GM18951 (cell line): Measurements from ENCODE around the gene NKIRAS2.

Experiments
- POLR2A ChIP-seq: IDR thresholded peaks from 4 replicates; pipeline ENCODE4 v1.6.1; 2011; ENCODE audit warnings: mild to moderate bottlenecking; ENCODE audit not compliant: insufficient read length, insufficient read depth; ENCODE audit errors: extremely low read depth
- in situ Hi-C: fragments of 300-500 bp; cut with MboI; formaldehyde crosslinking; loops from one replicate; pipeline ENCODE4 v1.12.0; 2022; ENCODE audit warnings: low sequenced_read_pairs, mixed read lengths, inconsistent platforms; ENCODE audit not compliant: unreplicated experiment

NKIRAS2 gene

DNA sequence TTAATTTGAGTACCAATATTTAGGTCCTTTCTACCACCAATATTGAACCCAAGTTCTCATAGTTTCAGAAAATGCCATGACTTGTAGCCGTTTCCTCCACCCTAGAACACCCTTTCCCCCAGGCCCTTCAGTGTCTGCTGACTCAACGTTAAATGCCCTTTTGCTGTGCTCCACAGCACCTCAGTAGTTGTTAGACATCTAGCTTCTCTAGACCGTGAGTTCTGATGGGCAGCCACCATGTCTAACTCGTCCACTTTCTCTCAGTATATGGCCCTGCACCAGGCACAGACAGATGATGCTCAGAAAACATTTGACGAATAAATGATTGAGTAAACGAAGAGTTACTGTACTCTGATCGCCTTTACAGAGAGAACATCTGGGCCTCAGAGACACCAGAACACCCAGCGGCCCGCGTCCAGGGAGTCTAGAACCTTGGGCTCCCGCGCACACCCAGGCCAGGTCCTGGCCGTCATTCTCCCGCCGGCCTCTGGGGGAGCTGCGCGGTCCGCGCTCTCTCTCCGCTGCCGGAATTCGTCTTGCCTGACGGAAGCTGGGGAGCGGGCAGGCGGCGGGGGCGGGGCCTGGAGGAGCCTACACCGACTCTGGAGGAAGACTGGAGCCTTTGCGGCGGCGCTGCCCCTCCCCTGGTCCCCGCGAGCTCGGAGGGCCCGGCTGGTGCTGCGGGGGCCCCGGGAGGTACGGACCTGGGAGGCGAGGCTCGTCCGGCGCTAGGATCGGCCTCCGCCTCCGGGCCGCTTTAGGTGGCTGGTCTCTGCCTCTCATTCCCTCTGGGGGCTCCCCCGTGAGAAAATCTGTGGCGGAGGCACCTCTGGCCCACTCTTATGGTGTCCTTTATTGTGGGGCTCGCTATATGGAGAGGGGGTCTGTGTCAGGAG lies at the start of gene NKIRAS2:
NKIRAS2 (plus strand) TSS at position 582 of the 896 bp plus-strand sequence. CDS start 1,488 bp downstream, outside the sequence.
- in situ Hi-C loops: loop anchor here (10.0 kb wide), 1 partner anchor 95 kb away; the partner anchor contains the start of gene DHX58

DNA sequence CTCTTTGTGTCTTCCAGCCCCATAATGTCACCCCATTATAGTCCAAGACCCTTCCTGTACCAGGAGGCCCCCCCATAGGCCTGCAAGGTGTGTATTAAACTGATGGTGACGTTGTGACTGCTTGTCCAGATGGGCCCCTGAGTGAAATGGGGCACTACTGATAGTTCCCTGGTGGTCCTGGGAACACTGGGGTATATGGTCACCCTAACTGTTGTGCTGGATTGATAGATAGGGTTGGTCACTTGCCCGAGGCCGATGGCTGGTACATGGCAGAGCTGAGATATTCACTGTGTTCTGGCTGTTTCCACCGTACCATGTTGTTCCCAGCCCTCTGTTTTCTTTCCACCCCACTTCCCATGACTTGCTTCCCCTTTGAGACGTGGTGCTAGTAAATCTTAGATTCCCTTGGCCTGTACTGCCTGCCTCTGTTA lies 49.0 kb upstream of the NKIRAS2 start:
- TF ChIP-seq POLR2A: no peak
- in situ Hi-C loops: no loop called here

More for the DNA sequence above, at the start of gene NKIRAS2:
- TF ChIP-seq POLR2A: peak; percentile 92

DNA sequence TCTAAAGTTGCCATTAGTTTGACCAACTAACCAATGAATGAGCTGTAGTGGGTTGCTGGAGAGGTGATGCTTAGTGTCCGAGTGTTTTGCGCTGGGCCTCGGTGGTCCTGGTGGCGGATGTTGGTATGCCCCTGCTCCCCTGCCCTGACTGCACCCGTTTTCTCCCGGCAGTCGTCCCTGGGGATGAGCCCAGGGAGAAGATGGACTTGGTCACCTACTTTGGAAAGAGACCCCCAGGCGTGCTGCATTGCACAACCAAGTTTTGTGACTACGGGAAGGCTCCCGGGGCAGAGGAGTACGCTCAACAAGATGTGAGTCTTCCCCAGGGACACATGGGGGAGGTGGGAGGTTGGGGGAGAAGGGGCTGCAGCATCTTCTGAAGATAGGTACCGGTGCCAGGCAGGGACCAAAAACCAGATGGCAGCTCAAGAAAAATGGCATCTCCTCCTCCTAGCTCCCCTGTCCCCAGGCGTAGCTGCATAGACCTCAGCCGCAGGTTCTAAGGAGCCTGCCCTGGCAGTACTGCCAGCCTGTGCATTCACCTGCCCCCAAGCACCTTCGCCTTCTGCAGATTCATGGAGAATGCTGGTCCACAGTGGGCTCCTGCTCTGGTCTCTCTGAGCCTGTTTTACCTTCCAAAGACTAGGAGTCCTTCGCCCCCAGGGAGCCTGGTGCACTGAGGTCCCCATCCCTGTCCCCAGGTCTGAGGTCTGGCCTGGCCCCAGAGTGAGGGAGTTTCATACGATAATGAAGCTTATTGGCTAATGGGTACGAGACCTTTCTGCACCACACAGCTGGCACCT lies 48.0 kb upstream of the NKIRAS2 start:
- in situ Hi-C loops: no loop called here
- TF ChIP-seq POLR2A: no peak

DNA sequence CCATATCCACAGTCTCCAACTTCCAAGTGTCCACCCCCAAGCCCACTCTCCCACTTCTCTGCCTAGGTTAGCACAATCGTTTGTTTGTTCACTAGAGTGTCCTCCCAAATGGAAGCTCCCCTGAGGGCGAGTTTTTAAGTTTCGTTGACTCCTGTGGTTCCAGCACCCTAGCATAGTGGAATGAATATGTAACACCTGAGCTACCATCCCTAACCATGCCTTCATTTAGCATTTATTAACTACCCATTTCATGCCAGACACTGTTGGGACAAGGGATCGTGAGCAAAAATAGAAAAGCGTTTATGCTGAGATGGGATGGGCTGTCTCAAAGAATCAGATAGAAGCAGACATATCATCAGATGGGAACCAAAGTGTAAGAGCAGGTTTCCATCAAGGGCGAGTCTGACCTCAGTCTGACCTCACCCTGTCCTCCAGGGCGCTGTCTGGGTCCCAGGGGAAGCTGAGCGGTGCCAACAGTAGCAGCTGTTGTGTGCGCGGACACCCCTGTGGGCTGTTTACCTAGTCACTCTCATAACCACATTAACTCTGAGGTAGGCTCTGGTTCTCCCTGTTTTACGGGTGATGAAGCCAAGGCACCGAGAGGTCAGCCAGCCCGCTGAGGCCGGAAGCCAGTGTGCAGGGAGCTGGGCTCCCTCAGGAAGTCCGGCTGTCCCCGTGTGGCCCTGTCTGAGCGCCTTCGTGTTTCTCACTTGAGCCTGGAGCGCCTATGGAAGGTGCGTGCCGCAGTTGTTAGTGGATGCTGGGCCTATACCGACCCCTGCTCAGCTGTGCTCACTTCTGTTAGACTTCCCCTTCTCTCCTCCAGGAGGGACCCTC lies 47.1 kb upstream of the NKIRAS2 start:
- in situ Hi-C loops: no loop called here
- no peak for TF ChIP-seq POLR2A

DNA sequence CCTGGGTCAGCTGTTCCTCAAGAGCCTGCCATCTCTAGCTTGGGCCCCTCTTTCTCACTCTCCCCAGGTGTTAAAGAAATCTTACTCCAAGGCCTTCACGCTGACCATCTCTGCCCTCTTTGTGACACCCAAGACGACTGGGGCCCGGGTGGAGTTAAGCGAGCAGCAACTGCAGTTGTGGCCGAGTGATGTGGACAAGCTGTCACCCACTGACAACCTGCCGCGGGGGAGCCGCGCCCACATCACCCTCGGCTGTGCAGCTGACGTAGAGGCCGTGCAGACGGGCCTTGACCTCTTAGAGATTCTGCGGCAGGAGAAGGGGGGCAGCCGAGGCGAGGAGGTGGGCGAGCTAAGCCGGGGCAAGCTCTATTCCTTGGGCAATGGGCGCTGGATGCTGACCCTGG lies 46.5 kb upstream of the NKIRAS2 start:
- TF ChIP-seq POLR2A: no peak
- in situ Hi-C loops: no loop called here

DNA sequence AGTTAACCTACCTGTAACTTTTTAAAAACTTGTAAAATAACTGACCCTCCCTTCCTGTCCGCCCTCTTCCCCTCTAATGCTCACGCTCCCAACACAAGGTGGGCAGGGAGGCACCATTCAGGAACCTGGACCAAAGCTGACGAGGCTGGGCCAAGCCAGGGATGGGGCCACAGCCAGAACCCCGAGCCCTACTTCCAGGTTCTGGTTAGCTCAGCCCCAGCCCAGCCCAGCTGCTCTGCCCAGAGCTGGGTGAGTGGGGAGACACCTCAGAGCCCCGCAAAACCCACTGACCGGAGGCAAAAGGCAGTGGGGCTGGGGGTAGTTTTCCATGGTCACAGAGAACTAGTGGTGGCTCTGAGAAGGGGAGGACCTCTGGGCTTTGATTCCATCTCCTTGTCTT lies 45.9 kb upstream of the NKIRAS2 start:
- in situ Hi-C loops: no loop called here
- TF ChIP-seq POLR2A: no peak

DNA sequence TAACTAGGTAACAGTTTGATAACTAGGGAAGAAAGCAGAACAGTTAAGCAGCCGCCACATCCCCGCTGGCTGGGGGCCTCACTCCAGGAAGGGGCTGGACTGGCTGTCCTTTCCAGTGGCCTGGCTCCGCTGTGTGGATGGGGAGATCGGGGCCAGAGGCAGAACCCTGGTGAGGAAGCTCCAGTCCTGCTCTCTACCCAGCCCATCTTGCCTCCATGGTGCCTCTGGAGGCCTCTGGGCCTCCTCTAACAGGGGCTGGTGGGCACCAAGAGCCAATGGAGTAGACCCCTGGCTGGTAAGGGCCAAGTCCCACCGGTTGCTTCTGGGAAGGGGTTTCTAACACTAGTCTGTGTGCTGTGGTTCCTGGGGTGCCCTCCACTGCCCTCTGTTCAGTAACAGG lies 45.2 kb upstream of the NKIRAS2 start:
- no peak for TF ChIP-seq POLR2A
- in situ Hi-C loops: no loop called here

DNA sequence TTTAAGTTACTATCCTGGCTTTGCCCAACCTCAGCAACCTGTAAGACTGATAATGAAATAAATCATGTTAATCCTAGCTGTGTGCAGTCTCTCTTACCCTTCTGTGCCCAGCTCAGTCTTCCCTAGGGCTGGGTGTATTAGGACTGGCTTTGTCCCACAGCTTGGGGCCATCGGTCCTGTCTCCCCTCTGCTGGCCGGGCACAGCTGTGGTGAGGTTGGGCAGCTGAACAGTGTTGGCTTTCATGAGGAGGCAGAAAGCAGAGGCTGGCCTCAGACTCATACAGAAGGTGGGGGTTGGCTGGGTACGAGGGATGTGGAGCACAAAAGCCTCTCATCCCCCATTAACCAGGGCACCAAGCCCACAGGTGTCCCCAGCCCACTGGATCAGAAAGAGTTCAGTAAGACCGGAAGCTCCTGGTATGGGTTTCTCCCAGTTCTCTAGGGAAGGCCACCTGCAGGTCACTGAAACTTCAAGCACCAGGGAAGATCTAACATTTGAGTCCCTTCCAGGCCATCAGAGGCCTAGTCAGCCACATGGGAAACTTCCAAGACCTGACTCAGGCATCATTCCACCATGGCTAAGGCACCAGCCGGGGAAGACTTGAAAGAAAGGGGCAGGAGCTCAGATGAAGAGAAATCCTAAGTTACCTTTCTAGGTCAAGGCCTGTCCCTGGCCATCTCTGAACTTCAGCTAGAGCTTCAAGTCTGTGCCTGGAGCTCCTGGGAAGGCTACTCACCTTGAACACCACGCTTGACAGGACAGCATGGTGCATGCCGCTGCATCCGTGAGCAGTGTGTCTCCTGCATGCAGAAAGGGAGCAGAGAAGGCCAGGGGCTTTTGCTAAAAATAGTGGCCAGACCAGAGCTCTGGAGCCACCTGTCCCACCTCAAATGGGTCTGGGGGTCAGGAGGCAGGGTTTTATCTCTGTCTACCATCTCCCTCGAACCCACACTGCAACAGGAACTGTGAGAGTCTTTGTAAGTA lies 44.5 kb upstream of the NKIRAS2 start:
- in situ Hi-C loops: no loop called here
- no peak for TF ChIP-seq POLR2A

DNA sequence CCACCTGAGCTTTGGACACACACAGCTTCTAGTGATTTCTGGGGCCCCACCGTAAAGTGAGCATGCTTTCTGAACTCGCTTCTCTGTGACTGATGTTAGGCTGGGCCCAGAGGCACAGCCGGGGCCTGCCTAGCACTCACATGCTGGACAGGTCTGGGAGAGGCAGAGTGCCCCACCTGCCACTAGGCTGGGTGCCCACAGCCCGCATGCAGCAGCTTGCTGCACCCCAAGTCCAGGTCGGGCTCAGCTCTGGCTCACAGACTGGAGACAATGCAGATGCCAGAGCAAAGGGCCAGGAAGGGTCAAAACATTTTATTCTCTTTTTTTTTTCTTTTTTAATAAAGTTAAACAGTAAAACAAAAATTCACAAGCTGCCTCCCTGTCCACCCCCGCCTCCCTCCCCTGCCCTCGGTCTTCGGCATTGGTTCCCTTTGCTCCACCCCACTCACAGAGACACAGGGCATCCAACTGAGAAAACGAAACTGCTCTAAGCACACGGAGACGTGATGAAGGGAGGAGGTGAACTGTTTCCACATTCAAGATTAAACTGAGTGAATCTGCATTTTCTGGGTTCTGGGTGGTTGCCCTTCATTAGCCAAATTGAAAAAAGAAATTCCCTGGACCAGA lies 43.6 kb upstream of the NKIRAS2 start:
- in situ Hi-C loops: no loop called here
- TF ChIP-seq POLR2A: no peak

DNA sequence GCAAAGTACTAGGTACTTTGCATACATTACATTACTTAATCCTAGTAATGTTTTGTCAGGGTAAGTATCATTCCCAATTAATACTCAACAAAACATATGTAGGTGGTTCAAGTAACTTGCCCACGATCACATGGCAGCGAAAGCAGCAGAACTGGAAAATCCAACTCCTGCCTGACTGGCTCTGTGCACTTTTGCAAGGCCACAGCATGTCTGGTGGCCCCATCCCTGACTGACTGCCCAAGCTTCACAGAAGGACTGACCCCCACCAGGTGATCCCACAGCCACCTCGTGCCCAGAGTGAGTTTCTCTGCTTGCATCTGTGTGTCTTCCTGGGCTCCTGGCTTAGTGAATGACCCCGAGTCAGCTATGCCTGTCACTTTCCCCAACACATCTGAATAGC lies 41.9 kb upstream of the NKIRAS2 start:
- in situ Hi-C loops: no loop called here

DNA sequence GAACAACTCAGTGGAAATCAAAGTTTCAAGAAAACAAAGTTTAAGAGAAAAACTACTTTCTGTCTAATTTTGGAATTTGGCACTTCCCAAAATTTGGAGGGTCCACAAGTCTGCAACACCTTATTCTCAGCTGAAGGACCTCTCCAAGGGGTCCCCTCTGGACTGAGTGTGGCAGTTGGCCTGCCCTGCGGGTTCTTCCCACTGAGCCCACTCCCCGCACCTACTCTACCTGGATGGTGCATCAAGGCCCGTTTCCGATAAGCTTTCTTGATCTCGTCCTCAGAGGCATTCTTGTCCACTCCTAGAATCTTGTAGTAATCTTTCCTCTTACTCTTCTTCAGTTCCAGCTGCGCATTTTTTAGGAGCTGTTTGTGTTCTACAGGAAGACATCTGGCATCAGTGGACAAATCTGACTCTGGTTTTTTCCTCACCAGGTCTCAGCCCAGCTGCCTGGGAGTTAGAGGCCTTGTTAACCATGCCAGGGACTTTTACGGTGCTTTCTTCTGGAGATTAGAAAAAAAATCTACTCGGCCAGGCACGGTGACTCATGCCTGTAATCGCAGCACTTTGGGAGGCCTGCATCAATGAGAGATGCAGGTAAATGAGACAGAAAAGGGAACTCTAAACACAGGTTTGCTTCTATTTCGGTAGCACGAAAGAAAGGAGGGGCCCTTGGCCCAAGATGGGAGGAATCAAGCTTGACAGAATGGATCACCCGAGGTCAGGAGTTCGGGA lies 37.7 kb upstream of the NKIRAS2 start:
- no peak for TF ChIP-seq POLR2A
- in situ Hi-C loops: no loop called here

More for the DNA sequence above, 41.9 kb upstream of the NKIRAS2 start:
- TF ChIP-seq POLR2A: no peak
